ENCODE data around the gene DNM3.

The DNM3 gene

DNA sequence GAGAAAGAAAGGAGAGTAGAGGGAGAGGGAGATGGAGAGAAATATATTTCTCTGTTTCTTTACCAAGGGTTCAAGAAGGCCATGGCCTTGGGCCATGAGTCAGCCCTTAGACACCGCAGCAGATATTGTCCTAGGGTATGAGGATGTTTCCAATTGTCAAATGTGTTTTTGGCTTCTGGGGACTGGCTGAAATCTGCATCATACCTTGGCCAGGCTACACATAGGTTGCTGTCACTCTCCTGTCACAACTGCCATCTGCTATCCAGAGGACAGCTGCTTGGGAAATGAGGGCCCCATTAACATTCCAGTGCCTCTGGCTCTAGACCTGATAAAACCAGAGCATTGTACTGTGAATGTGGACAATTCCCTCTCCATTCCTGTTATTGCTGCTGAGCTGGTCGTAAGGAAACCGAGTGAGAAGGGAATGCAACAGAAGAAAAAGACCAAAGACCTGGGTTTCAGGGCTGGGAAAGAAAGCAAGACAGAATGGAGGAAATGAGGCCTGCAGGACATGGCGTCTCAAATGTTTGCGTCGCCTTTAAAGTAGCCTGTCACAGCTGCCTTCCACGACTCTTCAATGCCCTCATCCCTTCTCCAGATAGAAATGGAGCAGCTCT is 611.3 kb downstream of the DNM3 start:
- DNase-seq (ENCODE audit: extremely low spot score) = no peak
- ChIA-PET CTCF (interaction anchor here (1.6 kb wide), 1 partner anchor 267 kb away, joined by 5 read pairs; no protein-coding TSS in a partner anchor), POLR2A (interaction anchor here (2.9 kb wide), 1 partner anchor 80 kb away, joined by 11 read pairs; the partner anchor contains the start of gene SUCO)
- TF ChIP-seq CTBP1 (IDR thresholded peaks at IDR 0.05; ENCODE audit: borderline replicate concordance) = no peak
- TF ChIP-seq FOXA1 (IDR thresholded peaks at IDR 0.05) = no peak
- no peak for TF ChIP-seq FOXM1 (IDR thresholded peaks at IDR 0.05; ENCODE audit: borderline replicate concordance)
- no peak for TF ChIP-seq SP1 (IDR thresholded peaks at IDR 0.05)
- no peak for TF ChIP-seq NFRKB (IDR thresholded peaks at IDR 0.05)
- TF ChIP-seq, protein P1, sequence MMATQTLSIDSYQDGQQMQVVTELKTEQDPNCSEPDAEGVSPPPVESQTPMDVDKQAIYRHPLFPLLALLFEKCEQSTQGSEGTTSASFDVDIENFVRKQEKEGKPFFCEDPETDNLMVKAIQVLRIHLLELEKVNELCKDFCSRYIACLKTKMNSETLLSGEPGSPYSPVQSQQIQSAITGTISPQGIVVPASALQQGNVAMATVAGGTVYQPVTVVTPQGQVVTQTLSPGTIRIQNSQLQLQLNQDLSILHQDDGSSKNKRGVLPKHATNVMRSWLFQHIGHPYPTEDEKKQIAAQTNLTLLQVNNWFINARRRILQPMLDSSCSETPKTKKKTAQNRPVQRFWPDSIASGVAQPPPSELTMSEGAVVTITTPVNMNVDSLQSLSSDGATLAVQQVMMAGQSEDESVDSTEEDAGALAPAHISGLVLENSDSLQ (IDR thresholded peaks at IDR 0.05) = no peak
- TF ChIP-seq TARDBP (IDR thresholded peaks at IDR 0.05) = no peak
- no peak for TF ChIP-seq SUZ12 (IDR thresholded peaks at IDR 0.05)

DNA sequence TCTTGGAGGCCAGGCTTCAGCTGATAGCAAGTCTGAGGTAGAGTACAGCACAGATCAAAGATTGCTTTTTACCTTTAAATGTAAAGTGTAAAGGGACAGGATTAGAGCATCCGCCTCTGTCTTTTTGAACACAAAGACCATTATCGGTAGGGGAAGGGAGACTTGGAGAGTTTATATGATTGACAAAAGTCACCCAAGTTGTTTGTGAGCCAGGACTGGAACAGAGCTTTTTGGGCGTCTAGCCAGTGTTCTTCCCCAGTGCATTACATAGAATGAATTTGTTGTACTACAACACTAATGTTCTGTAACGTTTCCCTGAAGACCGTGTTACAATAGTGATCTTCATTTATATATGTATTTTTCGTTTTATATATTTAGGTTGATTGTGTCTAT is 611.9 kb downstream of the DNM3 start:
- ChIA-PET POLR2A (no interaction called here), CTCF (interaction anchor here (1.6 kb wide), 1 partner anchor 266 kb away, joined by 5 read pairs; no protein-coding TSS in a partner anchor)
- TF ChIP-seq SP1 (IDR thresholded peaks at IDR 0.05) (no peak), TARDBP (IDR thresholded peaks at IDR 0.05) (no peak), BHLHE40 (IDR thresholded peaks at IDR 0.05; ENCODE audit: borderline replicate concordance) (no peak), LEF1 (IDR thresholded peaks at IDR 0.05; ENCODE audit: borderline replicate concordance) (no peak), ARNT (IDR thresholded peaks at IDR 0.05) (no peak), FOXK2 (IDR thresholded peaks at IDR 0.05) (no peak), ELF4 (IDR thresholded peaks at IDR 0.05) (no peak), L3MBTL2 (conservative IDR thresholded peaks at IDR 0.05) (no peak), ZNF384 (IDR thresholded peaks at IDR 0.05) (no peak), SUZ12 (IDR thresholded peaks at IDR 0.05) (no peak), NFRKB (IDR thresholded peaks at IDR 0.05) (no peak), FOXA1 (IDR thresholded peaks at IDR 0.05) (no peak), HDGF (IDR thresholded peaks at IDR 0.05; ENCODE audit: borderline replicate concordance) (no peak), FOXM1 (IDR thresholded peaks at IDR 0.05; ENCODE audit: borderline replicate concordance) (no peak), CTBP1 (IDR thresholded peaks at IDR 0.05; ENCODE audit: borderline replicate concordance) (no peak)
- TF ChIP-seq, protein P1 (IDR thresholded peaks at IDR 0.05) = no peak
- no peak for DNase-seq (ENCODE audit: extremely low spot score)

DNA sequence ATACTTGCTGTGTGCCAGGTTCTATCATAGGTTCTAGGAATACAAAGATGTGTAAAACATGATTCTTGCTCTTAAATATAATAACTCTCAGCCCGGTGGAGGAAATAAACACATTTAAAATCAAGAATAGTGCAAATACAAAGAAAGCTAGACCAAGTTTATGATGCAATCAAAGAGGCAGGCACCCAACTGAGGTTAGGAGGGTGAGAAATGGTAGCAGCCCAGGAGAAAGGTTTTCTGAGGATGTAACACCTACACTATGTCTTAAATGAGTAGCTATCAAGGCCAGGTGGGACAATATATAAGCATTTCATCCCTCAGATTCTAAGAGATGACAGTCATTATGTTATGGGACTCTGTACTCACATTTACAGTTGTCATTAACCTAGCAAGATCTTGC is 612.3 kb downstream of the DNM3 start:
- CTCF ChIA-PET = interaction anchor here (1.6 kb wide), 1 partner anchor 266 kb away, joined by 5 read pairs; no protein-coding TSS in a partner anchor

DNA sequence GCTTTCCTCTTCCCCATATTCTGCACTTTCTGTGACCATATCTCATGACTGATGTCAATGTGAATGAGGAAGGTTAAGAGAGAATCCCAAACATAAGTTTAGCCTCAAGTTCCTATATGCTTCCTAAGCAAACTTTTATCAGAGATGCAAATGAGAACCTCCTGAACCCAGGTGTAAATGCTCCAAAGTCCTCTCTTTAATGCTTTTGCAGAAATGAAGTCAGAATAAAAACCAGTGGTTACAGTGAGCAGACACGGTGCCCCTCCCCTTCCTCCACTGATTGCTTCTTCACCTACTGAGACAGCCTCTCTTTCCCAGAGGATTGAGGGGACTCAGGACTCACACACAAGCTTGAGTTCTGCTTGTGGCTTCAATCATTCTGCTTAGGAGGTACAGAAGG is 614.2 kb downstream of the DNM3 start:
- no peak for DNase-seq (ENCODE audit: extremely low spot score)
- ChIA-PET POLR2A (no interaction called here), CTCF (no interaction called here)
- TF ChIP-seq FOXA1 (IDR thresholded peaks at IDR 0.05) = no peak

More for the DNA sequence above, 612.3 kb downstream of the DNM3 start:
- DNase-seq (ENCODE audit: extremely low spot score) = no peak
- POLR2A ChIA-PET = no interaction called here
- TF ChIP-seq FOXK2 (IDR thresholded peaks at IDR 0.05) (no peak), ELF4 (IDR thresholded peaks at IDR 0.05) (no peak), TARDBP (IDR thresholded peaks at IDR 0.05) (no peak), FOXM1 (IDR thresholded peaks at IDR 0.05; ENCODE audit: borderline replicate concordance) (no peak), SUZ12 (IDR thresholded peaks at IDR 0.05) (no peak)

DNA sequence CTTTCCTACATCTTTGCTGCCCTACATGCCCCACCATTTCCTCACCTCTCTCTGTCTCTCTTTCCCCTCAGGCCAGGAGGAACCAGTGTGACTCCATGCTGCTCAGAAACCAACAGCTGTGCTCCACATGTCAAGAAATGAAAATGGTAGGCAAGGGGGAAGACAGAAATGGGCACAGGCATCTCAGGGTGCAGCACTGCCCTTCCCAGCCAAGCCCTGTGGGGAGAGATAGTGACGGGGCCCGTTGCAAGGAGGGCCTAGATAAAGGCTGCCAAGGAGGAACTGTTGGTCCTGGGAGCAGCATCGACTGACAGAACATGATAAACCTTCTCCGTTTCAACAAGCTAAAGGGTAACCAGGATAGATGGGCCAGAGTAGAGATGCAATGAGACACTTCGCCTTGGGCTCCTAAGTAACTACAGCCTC is 615.1 kb downstream of the DNM3 start:
- CTCF ChIA-PET = no interaction called here
- TF ChIP-seq BHLHE40 (IDR thresholded peaks at IDR 0.05; ENCODE audit: borderline replicate concordance) (no peak), LEF1 (IDR thresholded peaks at IDR 0.05; ENCODE audit: borderline replicate concordance) (no peak), L3MBTL2 (conservative IDR thresholded peaks at IDR 0.05) (no peak), FOXK2 (IDR thresholded peaks at IDR 0.05) (no peak), CTBP1 (IDR thresholded peaks at IDR 0.05; ENCODE audit: borderline replicate concordance) (no peak), ARNT (IDR thresholded peaks at IDR 0.05) (no peak), ZNF384 (IDR thresholded peaks at IDR 0.05) (no peak), SUZ12 (IDR thresholded peaks at IDR 0.05) (no peak), TARDBP (IDR thresholded peaks at IDR 0.05) (no peak), HDGF (IDR thresholded peaks at IDR 0.05; ENCODE audit: borderline replicate concordance) (no peak), FOXA1 (IDR thresholded peaks at IDR 0.05) (no peak), SP1 (IDR thresholded peaks at IDR 0.05) (no peak), FOXM1 (IDR thresholded peaks at IDR 0.05; ENCODE audit: borderline replicate concordance) (no peak), NFRKB (IDR thresholded peaks at IDR 0.05) (no peak)
- TF ChIP-seq, protein P1 (IDR thresholded peaks at IDR 0.05) = no peak
- DNase-seq (ENCODE audit: extremely low spot score) = no peak
- POLR2A ChIA-PET = no interaction called here

DNA sequence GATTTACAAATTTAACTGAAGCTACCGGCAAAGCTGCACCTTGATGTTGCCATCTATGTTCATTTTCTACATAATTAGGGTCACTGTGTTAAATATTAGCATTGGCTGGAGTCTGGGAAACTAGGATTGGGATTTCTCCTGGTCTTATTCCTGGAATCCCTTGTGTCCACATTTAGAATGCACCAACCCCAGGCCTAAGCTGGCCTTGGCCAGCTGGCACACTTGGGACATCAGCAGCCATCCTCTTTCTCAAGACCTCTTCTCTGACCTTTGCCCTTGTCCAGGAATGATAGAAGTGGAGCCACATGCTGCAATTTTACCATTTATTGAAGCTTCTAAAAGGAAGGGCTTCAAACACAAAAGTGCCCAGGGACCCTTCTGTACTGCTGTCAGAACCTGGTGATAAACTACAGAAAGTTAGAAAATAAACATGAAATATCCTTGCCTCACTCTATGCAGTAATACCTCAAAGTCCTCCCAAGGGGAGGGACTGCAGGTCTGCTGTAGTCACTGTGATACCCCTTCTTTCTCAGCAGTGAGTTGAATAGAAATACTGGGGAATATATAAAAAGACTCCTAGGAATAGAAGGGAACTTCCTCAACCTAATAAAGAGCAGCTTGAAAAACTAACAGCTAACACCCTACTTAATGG is 616.3 kb downstream of the DNM3 start:
- TF ChIP-seq FOXA1 (IDR thresholded peaks at IDR 0.05) (no peak), ARNT (IDR thresholded peaks at IDR 0.05) (no peak), BHLHE40 (IDR thresholded peaks at IDR 0.05; ENCODE audit: borderline replicate concordance) (no peak), SUZ12 (IDR thresholded peaks at IDR 0.05) (no peak), CTBP1 (IDR thresholded peaks at IDR 0.05; ENCODE audit: borderline replicate concordance) (no peak), SP1 (IDR thresholded peaks at IDR 0.05) (no peak), FOXM1 (IDR thresholded peaks at IDR 0.05; ENCODE audit: borderline replicate concordance) (no peak), L3MBTL2 (conservative IDR thresholded peaks at IDR 0.05) (no peak), TARDBP (IDR thresholded peaks at IDR 0.05) (no peak), ZNF384 (IDR thresholded peaks at IDR 0.05) (no peak)
- TF ChIP-seq, protein P1 (IDR thresholded peaks at IDR 0.05) = no peak
- CTCF ChIA-PET = no interaction called here
- DNase-seq (ENCODE audit: extremely low spot score) = no peak
- POLR2A ChIA-PET = no interaction called here
